Measurements from ENCODE around the gene OTUB1.

Gene OTUB1

DNA sequence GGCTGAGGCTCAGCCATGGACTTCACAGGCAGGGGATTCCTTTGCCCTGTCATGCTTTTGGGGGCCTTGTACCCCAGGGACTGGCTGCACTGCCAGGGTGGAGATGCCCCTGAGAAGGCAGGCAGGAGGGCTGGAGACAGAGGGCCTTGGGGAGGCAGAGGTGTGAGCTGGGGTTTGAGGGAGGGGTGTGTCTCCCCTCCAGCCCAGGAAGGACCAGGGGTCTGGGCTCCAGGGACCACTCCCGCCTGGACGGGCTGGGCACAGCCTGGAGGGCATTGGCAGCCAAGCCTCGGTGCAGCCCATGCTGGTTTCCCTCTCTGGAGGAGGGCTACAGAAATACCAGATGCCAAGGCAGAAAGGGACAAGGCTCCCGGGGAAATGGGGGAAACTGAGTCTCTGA lies 19.5 kb downstream of the OTUB1 start:
- Histone ChIP-seq H2AK5ac (ENCODE audit: low read depth, low read length) (peak overlapping the region; percentile 93), H3K9me3 (replicated peaks in 1 of 2; ENCODE audit: control insufficient read depth in 2 of 2, insufficient read depth in 1 of 2, low read depth in 1 of 2, low read length in 2 of 2) (peaks cover 0 to 3% of the 10 kb centered on the region in 2 donors), H4K8ac (ENCODE audit: low read depth, low read length) (no peak overlapping the region), H2BK15ac (ENCODE audit: low read length) (peak overlapping the region; percentile 56), H4K91ac (ENCODE audit: low read depth, low read length, poor library complexity) (no peak overlapping the region), H2BK5ac (ENCODE audit: low read length) (no peak overlapping the region), H3K14ac (ENCODE audit: low read length) (no peak overlapping the region), H3K4me1 (ENCODE audit: control insufficient read depth in 2 of 2, insufficient read depth in 1 of 2, low read depth in 1 of 2, low read length in 2 of 2) (peaks cover 12 to 13% of the 10 kb centered on the region in 2 donors), H3K79me1 (ENCODE audit: low read depth, low read length) (peaks cover 3% of the 10 kb centered on the region), H3K36me3 (replicated peaks in 1 of 2; ENCODE audit: control insufficient read depth in 2 of 2, insufficient read depth in 2 of 2, low read length in 2 of 2) (peaks cover 0 to 11% of the 10 kb centered on the region in 2 donors), H3K9ac (ENCODE audit: low read depth, low read length, poor library complexity) (no peak overlapping the region), H3K27ac (replicated peaks; ENCODE audit: low read length) (no peak overlapping the region), H3K27me3 (ENCODE audit: control insufficient read depth in 3 of 3, insufficient read depth in 3 of 3, low read depth in 1 of 3, low read length in 3 of 3) (peaks cover 0 to 61% (median 0%) of the 10 kb centered on the region in 3 experiments), H3K4me2 (ENCODE audit: insufficient read depth, low read length, poor library complexity, severe bottlenecking) (no peak overlapping the region), H2BK120ac (ENCODE audit: low read depth, low read length) (no peak overlapping the region), H3K4ac (ENCODE audit: low read length) (no peak overlapping the region), H3K4me3 (ENCODE audit: low read length in 2 of 2) (peak overlapping the region in 1 of 2 donors; percentile 8), H3K18ac (ENCODE audit: low read length) (peak overlapping the region; percentile 42), H2AFZ (ENCODE audit: low read length) (no peak overlapping the region), H2BK12ac (ENCODE audit: low read length) (peak overlapping the region; percentile 46), H3K23ac (ENCODE audit: low read depth, low read length, poor library complexity) (peak overlapping the region; percentile 46)
- WGBS, 2 donors (ENCODE audit: extremely low coverage in 2 of 2, insufficient read length in 2 of 2, insufficient replicate concordance in 1 of 2) = no CpG with 5 or more reads among the region's 4 CpGs
- DNase-seq (ENCODE audit: low spot score) = no peak

DNA sequence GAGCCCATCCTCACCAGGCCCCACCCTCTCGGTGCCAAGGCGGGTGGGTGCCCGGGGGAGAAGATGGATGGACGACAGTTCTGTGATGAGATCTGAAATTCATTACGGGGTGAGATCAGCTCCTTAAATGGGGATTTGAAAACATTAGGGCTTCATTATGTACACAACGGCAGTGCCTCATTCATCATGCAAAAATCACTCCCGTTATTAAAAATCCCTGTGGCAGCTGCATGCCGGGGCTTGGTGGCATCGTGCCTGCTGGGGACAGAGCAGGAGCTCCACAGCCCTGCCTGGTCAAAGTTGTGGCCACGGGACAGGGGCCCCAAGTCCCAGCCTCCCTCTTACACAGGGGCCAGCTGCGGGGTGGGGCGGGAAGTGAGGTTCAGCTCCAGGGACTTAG lies 20.2 kb downstream of the OTUB1 start:
- no peak overlapping the region for H3K4me2 ChIP-seq (ENCODE audit: insufficient read depth, low read length, poor library complexity, severe bottlenecking)
- no peak overlapping the region for H3K4ac ChIP-seq (ENCODE audit: low read length)
- no peak overlapping the region for H2BK15ac ChIP-seq (ENCODE audit: low read length)
- H2BK12ac ChIP-seq (ENCODE audit: low read length) = no peak overlapping the region
- no peak overlapping the region for H2BK5ac ChIP-seq (ENCODE audit: low read length)
- peak overlapping the region; percentile 87 for H3K23ac ChIP-seq (ENCODE audit: low read depth, low read length, poor library complexity)
- H3K14ac ChIP-seq (ENCODE audit: low read length) = no peak overlapping the region
- H3K27me3 ChIP-seq (ENCODE audit: control insufficient read depth in 3 of 3, insufficient read depth in 3 of 3, low read depth in 1 of 3, low read length in 3 of 3) = peaks cover 0 to 54% (median 0%) of the 10 kb centered on the region in 3 experiments
- peaks cover 0 to 3% of the 10 kb centered on the region in 2 donors for H3K9me3 ChIP-seq (replicated peaks in 1 of 2; ENCODE audit: control insufficient read depth in 2 of 2, insufficient read depth in 1 of 2, low read depth in 1 of 2, low read length in 2 of 2)
- H3K9ac ChIP-seq (ENCODE audit: low read depth, low read length, poor library complexity) = peak overlapping the region; percentile 34
- no peak overlapping the region for H3K18ac ChIP-seq (ENCODE audit: low read length)
- DNase-seq (ENCODE audit: low spot score) = no peak
- H2AK5ac ChIP-seq (ENCODE audit: low read depth, low read length) = peak overlapping the region; percentile 1
- no peak overlapping the region for H3K27ac ChIP-seq (replicated peaks; ENCODE audit: low read length)
- H4K8ac ChIP-seq (ENCODE audit: low read depth, low read length) = no peak overlapping the region
- H3K36me3 ChIP-seq (replicated peaks in 1 of 2; ENCODE audit: control insufficient read depth in 2 of 2, insufficient read depth in 2 of 2, low read length in 2 of 2) = peaks cover 0 to 6% of the 10 kb centered on the region in 2 donors
- H3K4me1 ChIP-seq (ENCODE audit: control insufficient read depth in 2 of 2, insufficient read depth in 1 of 2, low read depth in 1 of 2, low read length in 2 of 2) = peaks cover 12 to 13% of the 10 kb centered on the region in 2 donors
- H3K79me1 ChIP-seq (ENCODE audit: low read depth, low read length) = peaks cover 5% of the 10 kb centered on the region
- H3K4me3 ChIP-seq (ENCODE audit: low read length in 2 of 2) = no peak overlapping the region
- H4K91ac ChIP-seq (ENCODE audit: low read depth, low read length, poor library complexity) = no peak overlapping the region
- WGBS, 2 donors (ENCODE audit: extremely low coverage in 2 of 2, insufficient read length in 2 of 2, insufficient replicate concordance in 1 of 2) = no CpG with 5 or more reads among the region's 12 CpGs
- H2BK120ac ChIP-seq (ENCODE audit: low read depth, low read length) = no peak overlapping the region
- H2AFZ ChIP-seq (ENCODE audit: low read length) = no peak overlapping the region

DNA sequence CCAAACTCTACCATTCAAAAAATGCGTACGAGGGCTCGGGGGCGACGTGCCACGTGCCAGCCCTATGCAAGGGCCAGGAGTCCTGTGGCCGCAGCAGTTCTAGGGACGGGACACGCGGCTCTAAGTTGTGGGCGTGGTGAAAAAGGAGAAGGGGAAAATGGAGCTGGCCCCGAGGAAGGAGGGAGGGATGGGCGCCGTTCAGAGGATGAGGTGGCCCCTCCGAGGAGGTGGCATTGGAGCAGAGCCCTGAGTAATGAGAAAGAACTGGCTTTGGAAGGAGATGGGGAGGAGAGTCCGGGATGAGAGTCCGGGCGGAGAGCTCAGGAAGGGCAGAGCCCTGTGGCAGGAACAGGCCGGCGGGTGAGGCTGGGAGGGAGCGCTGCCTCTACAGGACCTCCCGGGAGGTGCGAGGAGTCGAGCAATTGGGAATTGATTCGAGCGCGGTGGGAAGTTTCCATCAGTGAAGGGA lies 21.0 kb downstream of the OTUB1 start:
- Histone ChIP-seq H3K9ac (ENCODE audit: low read depth, low read length, poor library complexity) (peak overlapping the region; percentile 79), H4K91ac (ENCODE audit: low read depth, low read length, poor library complexity) (no peak overlapping the region), H3K27ac (replicated peaks; ENCODE audit: low read length) (no peak overlapping the region), H3K14ac (ENCODE audit: low read length) (no peak overlapping the region), H3K4me3 (ENCODE audit: low read length in 2 of 2) (peak overlapping the region; percentile 2 to 30), H3K79me1 (ENCODE audit: low read depth, low read length) (peaks cover 5% of the 10 kb centered on the region), H2BK120ac (ENCODE audit: low read depth, low read length) (peak overlapping the region; percentile 4), H3K9me3 (replicated peaks in 1 of 2; ENCODE audit: control insufficient read depth in 2 of 2, insufficient read depth in 1 of 2, low read depth in 1 of 2, low read length in 2 of 2) (peaks cover 0 to 3% of the 10 kb centered on the region in 2 donors), H3K36me3 (replicated peaks in 1 of 2; ENCODE audit: control insufficient read depth in 2 of 2, insufficient read depth in 2 of 2, low read length in 2 of 2) (no peaks in the 10 kb centered on the region), H2BK15ac (ENCODE audit: low read length) (peak overlapping the region; percentile 40), H2AFZ (ENCODE audit: low read length) (peak overlapping the region; percentile 82), H3K23ac (ENCODE audit: low read depth, low read length, poor library complexity) (peak overlapping the region; percentile 87), H4K8ac (ENCODE audit: low read depth, low read length) (no peak overlapping the region), H3K27me3 (ENCODE audit: control insufficient read depth in 3 of 3, insufficient read depth in 3 of 3, low read depth in 1 of 3, low read length in 3 of 3) (peaks cover 0 to 50% (median 0%) of the 10 kb centered on the region in 3 experiments), H2BK5ac (ENCODE audit: low read length) (no peak overlapping the region), H3K4ac (ENCODE audit: low read length) (no peak overlapping the region), H3K18ac (ENCODE audit: low read length) (peak overlapping the region; percentile 90), H2BK12ac (ENCODE audit: low read length) (no peak overlapping the region), H2AK5ac (ENCODE audit: low read depth, low read length) (peak overlapping the region; percentile 20), H3K4me2 (ENCODE audit: insufficient read depth, low read length, poor library complexity, severe bottlenecking) (peak overlapping the region; percentile 66), H3K4me1 (ENCODE audit: control insufficient read depth in 2 of 2, insufficient read depth in 1 of 2, low read depth in 1 of 2, low read length in 2 of 2) (peaks cover 12 to 13% of the 10 kb centered on the region in 2 donors)
- no CpG with 5 or more reads among the region's 27 CpGs for WGBS, 2 donors (ENCODE audit: extremely low coverage in 2 of 2, insufficient read length in 2 of 2, insufficient replicate concordance in 1 of 2)
- DNase-seq (ENCODE audit: low spot score) = no peak

DNA sequence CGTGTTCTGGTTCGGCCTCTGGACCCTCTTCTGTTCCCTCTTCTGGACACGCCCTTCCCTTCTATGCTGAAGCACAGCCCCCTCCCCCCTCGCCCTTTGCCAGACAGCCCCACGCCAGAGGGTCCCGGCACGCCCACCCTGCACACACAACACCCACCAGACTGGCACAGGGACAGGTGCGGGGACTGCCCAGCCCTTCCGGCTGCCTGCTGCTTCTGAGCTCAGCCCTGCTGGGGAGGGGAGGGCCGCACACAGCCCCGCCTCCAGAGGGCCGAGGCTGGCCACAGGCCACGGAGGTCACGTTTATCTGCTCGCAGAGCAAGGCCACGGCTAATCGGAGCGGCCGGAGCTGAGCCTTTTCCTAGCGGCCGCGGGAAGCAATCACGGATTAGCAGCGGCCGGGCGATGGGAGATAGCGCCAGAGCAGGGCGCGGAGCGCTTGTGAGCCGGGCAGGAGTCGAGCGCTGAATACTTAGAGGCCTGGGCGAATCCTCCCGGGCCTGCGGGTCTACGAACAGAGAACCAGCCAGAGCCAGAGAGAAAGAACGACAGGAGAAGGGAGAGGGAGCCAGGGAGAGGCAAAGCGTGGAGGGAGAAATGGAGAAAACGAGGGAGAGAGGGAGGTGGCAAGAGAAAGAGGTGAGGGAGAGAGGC lies 21.5 kb downstream of the OTUB1 start:
- peak overlapping the region; percentile 66 for H3K4me2 ChIP-seq (ENCODE audit: insufficient read depth, low read length, poor library complexity, severe bottlenecking)
- peaks cover 5% of the 10 kb centered on the region for H3K79me1 ChIP-seq (ENCODE audit: low read depth, low read length)
- peaks cover 0 to 48% (median 0%) of the 10 kb centered on the region in 3 experiments for H3K27me3 ChIP-seq (ENCODE audit: control insufficient read depth in 3 of 3, insufficient read depth in 3 of 3, low read depth in 1 of 3, low read length in 3 of 3)
- no peak overlapping the region for H2BK12ac ChIP-seq (ENCODE audit: low read length)
- no peak overlapping the region for H2BK5ac ChIP-seq (ENCODE audit: low read length)
- H2BK120ac ChIP-seq (ENCODE audit: low read depth, low read length) = peak overlapping the region; percentile 4
- peak overlapping the region; percentile 79 for H3K9ac ChIP-seq (ENCODE audit: low read depth, low read length, poor library complexity)
- peak overlapping the region; percentile 82 for H2AFZ ChIP-seq (ENCODE audit: low read length)
- no peak overlapping the region for H3K4ac ChIP-seq (ENCODE audit: low read length)
- no peaks in the 10 kb centered on the region for H3K36me3 ChIP-seq (replicated peaks in 1 of 2; ENCODE audit: control insufficient read depth in 2 of 2, insufficient read depth in 2 of 2, low read length in 2 of 2)
- no peak overlapping the region for H3K27ac ChIP-seq (replicated peaks; ENCODE audit: low read length)
- H3K4me3 ChIP-seq (ENCODE audit: low read length in 2 of 2) = peak overlapping the region; percentile 2 to 30
- DNase-seq (ENCODE audit: low spot score) = no peak
- WGBS, 2 donors (ENCODE audit: extremely low coverage in 2 of 2, insufficient read length in 2 of 2, insufficient replicate concordance in 1 of 2) = no CpG with 5 or more reads among the region's 40 CpGs
- peak overlapping the region; percentile 63 for H2BK15ac ChIP-seq (ENCODE audit: low read length)
- no peak overlapping the region for H4K91ac ChIP-seq (ENCODE audit: low read depth, low read length, poor library complexity)
- H4K8ac ChIP-seq (ENCODE audit: low read depth, low read length) = no peak overlapping the region
- H3K18ac ChIP-seq (ENCODE audit: low read length) = peak overlapping the region; percentile 90
- H3K14ac ChIP-seq (ENCODE audit: low read length) = no peak overlapping the region
- H3K23ac ChIP-seq (ENCODE audit: low read depth, low read length, poor library complexity) = peak overlapping the region; percentile 87
- H2AK5ac ChIP-seq (ENCODE audit: low read depth, low read length) = peak overlapping the region; percentile 93
- peaks cover 0 to 3% of the 10 kb centered on the region in 2 donors for H3K9me3 ChIP-seq (replicated peaks in 1 of 2; ENCODE audit: control insufficient read depth in 2 of 2, insufficient read depth in 1 of 2, low read depth in 1 of 2, low read length in 2 of 2)
- peaks cover 12 to 13% of the 10 kb centered on the region in 2 donors for H3K4me1 ChIP-seq (ENCODE audit: control insufficient read depth in 2 of 2, insufficient read depth in 1 of 2, low read depth in 1 of 2, low read length in 2 of 2)
